ENCODE data around the gene CDK5RAP3.

CDK5RAP3 gene

GRCh38 chr17:47966079-47966519, 4.8 kb upstream of the CDK5RAP3 start:
- H3K9ac ChIP-seq (ENCODE audit: low read depth, low read length, poor library complexity, severe bottlenecking) = no peak overlapping the region
- H3K4me1 ChIP-seq (ENCODE audit: insufficient read depth, low read length, poor library complexity, severe bottlenecking) = peaks cover 7% of the 10 kb centered on the region
- TF ChIP-seq EZH2phosphoT487 (IDR thresholded peaks at IDR 0.05; ENCODE audit: borderline replicate concordance) = no peak
- no peak for TF ChIP-seq CTCF (conservative IDR thresholded peaks at IDR 0.05; ENCODE audit: low read length)
- no peaks in the 10 kb centered on the region for H3F3A ChIP-seq (ENCODE audit: low read depth)
- H4K20me1 ChIP-seq (ENCODE audit: insufficient read depth, low read length, poor library complexity, severe bottlenecking) = no peaks in the 10 kb centered on the region
- no peaks in the 10 kb centered on the region for H3K9me3 ChIP-seq (ENCODE audit: insufficient read depth, low read depth, low read length)
- no peak overlapping the region for H2AFZ ChIP-seq (ENCODE audit: low read length)
- peaks cover 1% of the 10 kb centered on the region; the same call in 1 of the 2 replicates for H3K79me2 ChIP-seq (ENCODE audit: insufficient read depth, low read length)
- H3K36me3 ChIP-seq (ENCODE audit: insufficient read depth, low read length) = no peaks in the 10 kb centered on the region
- no peaks in the 10 kb centered on the region for H3K27me3 ChIP-seq (ENCODE audit: insufficient read depth, low read length, poor library complexity, severe bottlenecking)
- H3K4me2 ChIP-seq (ENCODE audit: low read depth, low read length, poor library complexity, severe bottlenecking) = no peak overlapping the region
- no peak overlapping the region for H3K4me3 ChIP-seq (ENCODE audit: low read length, poor library complexity, severe bottlenecking)
- no peaks in the 10 kb centered on the region for H3K9me2 ChIP-seq (replicated peaks; ENCODE audit: low read depth, low read length)

DNA sequence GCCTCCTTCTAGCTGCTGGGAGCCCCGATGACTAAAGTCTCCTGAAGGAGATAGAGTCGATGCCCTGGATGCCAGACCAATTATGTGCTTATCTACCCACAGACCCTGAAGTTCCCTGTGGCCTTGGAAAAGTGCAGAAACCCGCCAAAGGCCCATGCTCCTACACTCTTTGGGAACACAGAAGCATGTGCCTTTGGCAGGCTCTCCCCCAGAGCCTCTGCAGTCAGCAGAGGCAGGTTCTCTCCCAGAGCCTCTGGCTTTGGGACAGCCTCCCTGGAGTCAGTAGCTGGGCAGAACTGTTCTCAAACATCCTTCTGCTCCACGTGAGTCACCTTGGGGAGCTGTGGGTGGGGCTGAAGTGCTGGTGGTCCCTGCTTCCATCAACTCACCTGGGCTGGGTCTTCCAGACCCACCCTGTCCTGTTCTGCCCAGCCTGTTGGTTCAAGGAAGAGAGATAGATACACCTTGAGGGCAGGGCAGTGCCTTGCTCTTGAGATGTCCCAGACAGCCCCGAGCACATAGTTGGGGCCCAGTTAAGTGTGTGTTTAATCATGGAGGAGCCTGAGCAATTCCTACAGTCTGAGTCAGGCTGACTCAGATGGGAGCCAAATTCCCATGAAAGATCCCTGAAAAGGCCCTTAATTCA, 3.2 kb upstream of the CDK5RAP3 start:
- no peak overlapping the region for H2AFZ ChIP-seq (ENCODE audit: low read length)
- H3K9me3 ChIP-seq (ENCODE audit: insufficient read depth, low read depth, low read length) = no peaks in the 10 kb centered on the region
- no peaks in the 10 kb centered on the region for H3K9me2 ChIP-seq (replicated peaks; ENCODE audit: low read depth, low read length)
- no peaks in the 10 kb centered on the region for H3F3A ChIP-seq (ENCODE audit: low read depth)
- no peak overlapping the region for H3K4me3 ChIP-seq (ENCODE audit: low read length, poor library complexity, severe bottlenecking)
- H3K9ac ChIP-seq (ENCODE audit: low read depth, low read length, poor library complexity, severe bottlenecking) = no peak overlapping the region
- no peaks in the 10 kb centered on the region for H3K36me3 ChIP-seq (ENCODE audit: insufficient read depth, low read length)
- peaks cover 17% of the 10 kb centered on the region for H3K4me1 ChIP-seq (ENCODE audit: insufficient read depth, low read length, poor library complexity, severe bottlenecking)
- H4K20me1 ChIP-seq (ENCODE audit: insufficient read depth, low read length, poor library complexity, severe bottlenecking) = no peaks in the 10 kb centered on the region
- TF ChIP-seq CTCF (conservative IDR thresholded peaks at IDR 0.05; ENCODE audit: low read length) (no peak), EZH2phosphoT487 (IDR thresholded peaks at IDR 0.05; ENCODE audit: borderline replicate concordance) (no peak)
- peaks cover 18% of the 10 kb centered on the region for H3K79me2 ChIP-seq (ENCODE audit: insufficient read depth, low read length)
- H3K27me3 ChIP-seq (ENCODE audit: insufficient read depth, low read length, poor library complexity, severe bottlenecking) = no peaks in the 10 kb centered on the region
- no peak overlapping the region for H3K4me2 ChIP-seq (ENCODE audit: low read depth, low read length, poor library complexity, severe bottlenecking)

DNA sequence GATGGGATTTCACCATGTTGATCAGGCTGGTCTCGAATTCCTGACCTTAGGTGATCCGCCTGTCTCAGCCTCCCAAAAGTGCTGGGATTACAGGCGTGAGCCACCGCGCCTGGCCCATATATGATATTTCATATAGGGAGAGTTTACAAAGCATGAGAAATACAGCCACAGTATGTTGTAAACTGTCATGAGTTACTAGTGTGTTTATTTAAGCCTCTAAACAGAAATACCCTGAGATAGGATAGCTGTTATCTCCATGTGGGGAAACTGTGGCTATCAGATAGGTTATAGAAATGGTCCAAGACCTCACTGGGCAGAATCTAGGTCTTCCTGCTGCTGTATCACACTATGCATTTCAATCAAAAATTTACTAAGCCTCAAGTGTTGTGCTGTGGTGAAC, 2.1 kb upstream of the CDK5RAP3 start:
- H3K4me2 ChIP-seq (ENCODE audit: low read depth, low read length, poor library complexity, severe bottlenecking) = no peak overlapping the region
- TF ChIP-seq EZH2phosphoT487 (IDR thresholded peaks at IDR 0.05; ENCODE audit: borderline replicate concordance) (no peak), CTCF (conservative IDR thresholded peaks at IDR 0.05; ENCODE audit: low read length) (no peak)
- no peaks in the 10 kb centered on the region for H3K9me2 ChIP-seq (replicated peaks; ENCODE audit: low read depth, low read length)
- no peak overlapping the region for H3K9ac ChIP-seq (ENCODE audit: low read depth, low read length, poor library complexity, severe bottlenecking)
- no peaks in the 10 kb centered on the region for H3K27me3 ChIP-seq (ENCODE audit: insufficient read depth, low read length, poor library complexity, severe bottlenecking)
- H2AFZ ChIP-seq (ENCODE audit: low read length) = no peak overlapping the region
- no peaks in the 10 kb centered on the region for H3K9me3 ChIP-seq (ENCODE audit: insufficient read depth, low read depth, low read length)
- 0 out of 2 replicates have a peak, but pooled peaks cover 3% of the 10 kb centered on the region for H3F3A ChIP-seq (ENCODE audit: low read depth)
- H3K36me3 ChIP-seq (ENCODE audit: insufficient read depth, low read length) = peaks cover 1% of the 10 kb centered on the region; the same call in 1 of the 2 replicates
- H3K4me3 ChIP-seq (ENCODE audit: low read length, poor library complexity, severe bottlenecking) = no peak overlapping the region
- H3K79me2 ChIP-seq (ENCODE audit: insufficient read depth, low read length) = peaks cover 29% of the 10 kb centered on the region
- no peaks in the 10 kb centered on the region for H4K20me1 ChIP-seq (ENCODE audit: insufficient read depth, low read length, poor library complexity, severe bottlenecking)
- H3K4me1 ChIP-seq (ENCODE audit: insufficient read depth, low read length, poor library complexity, severe bottlenecking) = peaks cover 28% of the 10 kb centered on the region

All from Loucy (cell line).